Endothelial cell of umbilical vein (primary cell): ENCODE measurements around the gene NPIPB2. TPM values are rescaled to one million over a fixed set of nuclear protein-coding genes. Genes with fewer than 3 reads are reported as not detected.
"Not testable (repeated sequence)": the region's sequence is repeated elsewhere in the genome, so short reads cannot be mapped to it uniquely, and the experiment has no call there.

Experiments
- Bru-seq: library from RNA; stranded (reverse); fragments of 400-500 nt; gene quantifications from one replicate; lab custom pipeline; 2021; lab: Mats Ljungman, UMichigan
- BruChase-seq, 2 experiments: library from RNA; stranded (reverse); fragments of 400-500 nt; gene quantifications; one replicate each; lab custom pipeline; 2021; lab: Mats Ljungman, UMichigan
- BruUV-seq: library from RNA; stranded (reverse); fragments of 400-500 nt; replicated peaks from 2 replicates; lab custom pipeline; 2021; lab: Mats Ljungman, UMichigan
- CTCF ChIA-PET: fragments of 300-600, 350-600 bp; sonication (Branson Sonifier 250); formaldehyde crosslinking; loops from one replicate; lab custom pipeline; 2021; ENCODE audit warnings: antibody characterized with exemption, inconsistent platforms; lab: Charles Lee
- POLR2A ChIA-PET: fragments of 300-600, 350-600 bp; sonication (Branson Sonifier 250); formaldehyde crosslinking; loops from one replicate; lab custom pipeline; 2021; ENCODE audit warnings: antibody characterized with exemption, inconsistent platforms; lab: Charles Lee
- DNase-seq: peaks from one replicate; pipeline ENCODE4 v3.0.0-alpha.2; 2011; ENCODE audit warnings: low read depth, low spot score
- FAIRE-seq: peaks from 2 replicates; lab custom pipeline; 2011; peaks lifted over from hg19 to GRCh38; lab: Jason Lieb, UNC
- H2AFZ ChIP-seq: 2 replicates; pipeline ENCODE4 v1.6.0; 2012; ENCODE audit warnings: low read depth, low read length, control low read depth, inconsistent platforms
- H3K27ac ChIP-seq: 2 replicates; pipeline ENCODE4 v1.5.1; 2011; ENCODE audit warnings: low read depth, mild to moderate bottlenecking, control low read depth, low read length, moderate library complexity; ENCODE audit not compliant: insufficient read depth
- H3K27me3 ChIP-seq, 2 experiments: 2 replicates each; pipeline versions ENCODE4 v1.6.0 to v1.6.1; 2011; ENCODE audit warnings: low read length in 2 of 2, mixed read lengths in 1 of 2; ENCODE audit not compliant: control insufficient read depth in 2 of 2, insufficient read depth in 2 of 2
- H3K36me3 ChIP-seq, 2 experiments: 2 replicates in 1 of 2; 3 replicates in 1 of 2; pipeline ENCODE4 v1.5.1; 2011; ENCODE audit warnings: low read length in 2 of 2, mild to moderate bottlenecking in 1 of 2, moderate library complexity in 1 of 2; ENCODE audit not compliant: control insufficient read depth in 2 of 2, insufficient read depth in 2 of 2; ENCODE audit errors: extremely low read depth in 1 of 2
- H3K4me1 ChIP-seq: 3 replicates; pipeline ENCODE4 v1.5.1; 2011; ENCODE audit warnings: mild to moderate bottlenecking, low read length; ENCODE audit not compliant: control insufficient read depth, insufficient read depth; ENCODE audit errors: extremely low read depth
- H3K4me2 ChIP-seq: 2 replicates; pipeline ENCODE4 v1.6.1; 2011; ENCODE audit warnings: low read length, control low read depth, mixed read lengths; ENCODE audit not compliant: insufficient read depth
- H3K4me3 ChIP-seq, 3 experiments: fragments of 200-600 bp in 1 of 3; sonication (generic), shearing (Covaris generic) in 1 of 3; replicated peaks in 1 of 3; 2 replicates each; pipeline ENCODE4 v1.5.1; 2011 to 2016; ENCODE audit warnings: control low read depth in 3 of 3, low read length in 3 of 3, mild to moderate bottlenecking in 2 of 3, inconsistent platforms in 1 of 3, low read depth in 1 of 3, moderate library complexity in 1 of 3; ENCODE audit not compliant: insufficient read depth in 1 of 3
- H3K79me2 ChIP-seq: 2 replicates; pipeline ENCODE4 v1.6.0; 2012; ENCODE audit warnings: low read length, inconsistent platforms; ENCODE audit not compliant: control insufficient read depth, insufficient read depth
- H3K9ac ChIP-seq: replicated peaks from 2 replicates; pipeline ENCODE3; 2011; ENCODE audit warnings: low read length, control low read depth; ENCODE audit not compliant: insufficient read depth; ENCODE audit errors: extremely low read depth
- H3K9me1 ChIP-seq: replicated peaks from 3 replicates; pipeline ENCODE4 v1.6.0; 2011; ENCODE audit warnings: mild to moderate bottlenecking, low read length; ENCODE audit not compliant: control insufficient read depth, insufficient read depth; ENCODE audit errors: extremely low read depth
- H3K9me3 ChIP-seq: replicated peaks from 2 replicates; pipeline ENCODE4 v1.5.1; 2012; ENCODE audit warnings: low read length, inconsistent platforms; ENCODE audit not compliant: control insufficient read depth, insufficient read depth
- H4K20me1 ChIP-seq: replicated peaks from 2 replicates; pipeline ENCODE3; 2011; ENCODE audit warnings: mild to moderate bottlenecking, low read length; ENCODE audit not compliant: control insufficient read depth, insufficient read depth; ENCODE audit errors: extremely low read depth
- EZH2 ChIP-seq: IDR thresholded peaks from 2 replicates; pipeline ENCODE4 v1.6.1; 2012; ENCODE audit warnings: borderline replicate concordance, low read depth, mild to moderate bottlenecking, moderate library complexity, low read length, inconsistent platforms; ENCODE audit not compliant: severe bottlenecking
- FOS ChIP-seq: IDR thresholded peaks from 2 replicates; pipeline ENCODE4 v1.6.1; 2011; ENCODE audit warnings: mild to moderate bottlenecking, low read length, moderate library complexity, borderline replicate concordance; ENCODE audit not compliant: insufficient read depth
- GATA2 ChIP-seq: IDR thresholded peaks from 2 replicates; pipeline ENCODE4 v1.7.0; 2011; ENCODE audit warnings: low read depth, mild to moderate bottlenecking, moderate library complexity, mixed read lengths, low read length; ENCODE audit not compliant: insufficient read length, insufficient read depth
- JUN ChIP-seq: IDR thresholded peaks from 2 replicates; pipeline ENCODE4 v1.6.1; 2011; ENCODE audit warnings: borderline replicate concordance, low read depth; ENCODE audit not compliant: insufficient read length, insufficient read depth
- MAX ChIP-seq: IDR thresholded peaks from 2 replicates; pipeline ENCODE4 v1.6.1; 2011; ENCODE audit not compliant: insufficient read depth, insufficient read length
- MYC ChIP-seq: IDR thresholded peaks from one replicate; pipeline ENCODE4 v1.6.1; 2011; ENCODE audit warnings: mild to moderate bottlenecking, low read depth, low read length
- POLR2A ChIP-seq: IDR thresholded peaks from 2 replicates; pipeline ENCODE4 v1.6.1; 2012; ENCODE audit warnings: low read depth, mild to moderate bottlenecking, control low read depth, low read length
- POLR2AphosphoS5 ChIP-seq: IDR thresholded peaks from 2 replicates; pipeline ENCODE4 v1.6.1; 2012; ENCODE audit warnings: low read depth, mild to moderate bottlenecking, control low read depth, low read length, moderate library complexity; ENCODE audit not compliant: insufficient read depth
- dilution Hi-C: fragments of 300-500 bp; cut with MboI; formaldehyde crosslinking; loops from one replicate; pipeline ENCODE4 v1.15.0; 2019; ENCODE audit warnings: low sequenced_read_pairs; ENCODE audit not compliant: extremely low pct_ligation_motif_present
- intact Hi-C: fragments of 100-400 bp; cut with micrococcal nuclease; formaldehyde crosslinking; loops from one replicate; pipeline ENCODE4 v1.10.0; 2022
- long read RNA-seq: library from polyadenylated mRNA; stranded (forward); transcript quantifications from one replicate; pipeline ENCODE4 v2.0.0, GENCODE V29; 2021
- polyA minus RNA-seq, 3 experiments: library from RNA; depleted of rRNA, polyadenylated mRNA; stranded (reverse); fragments of >200 nt; gene quantifications; 1 replicate in 1 of 3; 2 replicates in 2 of 3; pipeline ENCODE4 v1.2.3, GENCODE V29; 2011
- polyA plus RNA-seq, 4 experiments: library from polyadenylated mRNA; depleted of rRNA in 3 of 4; stranded (reverse) in 3 of 4; unstranded in 1 of 4; fragments of >200 nt; gene quantifications; 2 replicates each; pipeline versions ENCODE4 v1.2.1 to v1.2.3, GENCODE V29; 2011 to 2012; ENCODE audit warnings: missing spikeins in 1 of 4
- total RNA-seq: library from RNA; stranded (reverse); gene quantifications from 2 replicates; pipeline ENCODE4 v1.2.3, GENCODE V29; 2021
- TF ChIP-seq, protein P1 (sequence below), 2 donors: IDR thresholded peaks; 1 replicate in 1 of 2; 2 replicates in 1 of 2; pipeline ENCODE4 v1.5.1; 2011; ENCODE audit warnings: low read length in 2 of 2, mild to moderate bottlenecking in 2 of 2, moderate library complexity in 2 of 2, control low read depth in 1 of 2, inconsistent platforms in 1 of 2, low read depth in 1 of 2; ENCODE audit not compliant: insufficient read depth in 1 of 2; ENCODE audit errors: extremely low read depth in 1 of 2

The NPIPB2 gene
- total RNA-seq, result 11.7 and 15.4 TPM in 2 replicates
- polyA plus RNA-seq, result 5.8 and 8.7 TPM in 2 replicates
- 1.3 and 3.8 TPM in 2 replicates for polyA plus RNA-seq (2011; cell fraction: cytosol; rRNA removed)
- 60.8 and 62.2 TPM in 2 replicates for polyA plus RNA-seq (2011; cell fraction: nucleus; rRNA removed)
- polyA plus RNA-seq (2012), result 4.4 and 10.8 TPM in 2 replicates
- polyA minus RNA-seq, result 23.2 and 40.7 TPM in 2 replicates
- not detected for polyA minus RNA-seq (2011; cell fraction: cytosol; rRNA and poly(A)+ RNA removed)
- 13.2 and 62.7 TPM in 2 replicates for polyA minus RNA-seq (2011; cell fraction: nucleus; rRNA and poly(A)+ RNA removed)
- percentile 31 among the genes with signal in this experiment for Bru-seq, nascent RNA
- percentile 28 among the genes with signal in this experiment for BruChase-seq, experiment 1, labeled RNA remaining after a 6-hour chase
- percentile 31 among the genes with signal in this experiment for BruChase-seq, experiment 2, labeled RNA remaining after a 2-hour chase
- long read RNA-seq, partial matches to known transcripts, result 0 of 2 reads
- long read RNA-seq, other reads (novel, unspliced or antisense), result 2 of 2 reads

DNA sequence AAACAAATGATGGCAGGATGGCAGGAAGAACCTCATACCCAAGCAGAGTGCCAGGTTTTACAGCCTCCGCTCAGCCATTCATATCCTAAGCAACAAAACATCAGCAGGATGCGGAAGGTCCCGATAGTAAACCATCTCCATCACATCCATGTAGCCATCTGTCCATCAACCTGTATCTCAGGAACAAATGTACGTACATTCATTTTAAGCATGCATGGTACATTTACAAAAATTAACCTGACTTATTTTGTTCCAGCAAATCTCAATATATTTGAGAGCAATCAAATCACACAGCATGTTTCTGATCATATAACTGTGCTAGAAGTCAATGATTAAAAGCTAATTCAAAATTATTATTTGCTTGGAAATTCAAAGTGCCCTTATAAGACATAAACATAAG is at the start of gene NPIPB2:
Gene NPIPB2 (minus strand): TSS at position 101 of the 400 bp plus-strand sequence. CDS start 0 bp downstream, at position 101.
- H3K27me3 ChIP-seq, FAIRE-seq, H3K4me3 ChIP-seq, H3K4me2 ChIP-seq, H2AFZ ChIP-seq, H3K9me3 ChIP-seq, BruUV-seq, H3K4me1 ChIP-seq, H3K36me3 ChIP-seq, intact Hi-C loops, DNase-seq, H3K79me2 ChIP-seq, CTCF ChIA-PET, H3K27ac ChIP-seq, dilution Hi-C loops, H4K20me1 ChIP-seq, POLR2A ChIA-PET, H3K9ac ChIP-seq, H3K9me1 ChIP-seq: not testable (repeated sequence)

- Histone ChIP-seq H3K4me2 (no peak overlapping the region), H4K20me1 (no peaks in the 10 kb centered on the region), H3K9me3 (no peaks in the 10 kb centered on the region), H3K9me1 (no peaks in the 10 kb centered on the region), H3K27me3 (no peaks in the 10 kb centered on the region), H3K27ac (no peak overlapping the region), H2AFZ (no peak overlapping the region), H3K79me2 (no peaks in the 10 kb centered on the region), H3K36me3 (no peaks in the 10 kb centered on the region), H3K4me3 (no peak overlapping the region), H3K9ac (no peak overlapping the region), H3K4me1 (peaks cover 11% of the 10 kb centered on the region)
- dilution Hi-C loops (no loop called here), intact Hi-C loops (loop anchor here (5.0 kb wide), 1 partner anchor 74 kb away; the partner anchor contains the start of gene GSPT1)
- ChIA-PET CTCF (interaction anchor here (0.6 to 1.2 kb wide), 1 partner anchor 77 kb away, joined by 3 to 4 read pairs; no protein-coding TSS in a partner anchor), POLR2A (no interaction called here)
- BruUV-seq, result no TSS peak
- DNase-seq (no peak), FAIRE-seq (no peak)
- TF ChIP-seq, protein P1, sequence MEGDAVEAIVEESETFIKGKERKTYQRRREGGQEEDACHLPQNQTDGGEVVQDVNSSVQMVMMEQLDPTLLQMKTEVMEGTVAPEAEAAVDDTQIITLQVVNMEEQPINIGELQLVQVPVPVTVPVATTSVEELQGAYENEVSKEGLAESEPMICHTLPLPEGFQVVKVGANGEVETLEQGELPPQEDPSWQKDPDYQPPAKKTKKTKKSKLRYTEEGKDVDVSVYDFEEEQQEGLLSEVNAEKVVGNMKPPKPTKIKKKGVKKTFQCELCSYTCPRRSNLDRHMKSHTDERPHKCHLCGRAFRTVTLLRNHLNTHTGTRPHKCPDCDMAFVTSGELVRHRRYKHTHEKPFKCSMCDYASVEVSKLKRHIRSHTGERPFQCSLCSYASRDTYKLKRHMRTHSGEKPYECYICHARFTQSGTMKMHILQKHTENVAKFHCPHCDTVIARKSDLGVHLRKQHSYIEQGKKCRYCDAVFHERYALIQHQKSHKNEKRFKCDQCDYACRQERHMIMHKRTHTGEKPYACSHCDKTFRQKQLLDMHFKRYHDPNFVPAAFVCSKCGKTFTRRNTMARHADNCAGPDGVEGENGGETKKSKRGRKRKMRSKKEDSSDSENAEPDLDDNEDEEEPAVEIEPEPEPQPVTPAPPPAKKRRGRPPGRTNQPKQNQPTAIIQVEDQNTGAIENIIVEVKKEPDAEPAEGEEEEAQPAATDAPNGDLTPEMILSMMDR (IDR thresholded peaks at IDR 0.05; ENCODE audit: extremely low read depth in 1 of 2, insufficient read depth in 1 of 2, low read depth in 1 of 2, low read length in 2 of 2), result no peak
- no peak for TF ChIP-seq POLR2A
- TF ChIP-seq GATA2, result no peak
- no peak for TF ChIP-seq POLR2AphosphoS5
- TF ChIP-seq JUN, result no peak
- no peak for TF ChIP-seq MAX
- no peak for TF ChIP-seq FOS
- no peak for TF ChIP-seq EZH2
- no peak for TF ChIP-seq MYC
Measured at GRCh38 chr16:11990702-11991390, 49.0 kb upstream of the NPIPB2 start.
